ENCODE measurements around the gene STXBP2.

Gene STXBP2

GRCh38 chr19:7650148-7650547 lies 13.2 kb downstream of the STXBP2 start:
- no peak for DNase-seq (ENCODE audit: low read depth in 2 of 2)

GRCh38 chr19:7652061-7652641 lies 15.2 kb downstream of the STXBP2 start:
- DNase-seq (ENCODE audit: low read depth in 2 of 2): peak; percentile 59 to 64

- no peak for DNase-seq (ENCODE audit: low read depth in 2 of 2)
Observed at GRCh38 chr19:7654401-7654800, 17.5 kb downstream of the STXBP2 start.

- no peak for DNase-seq (ENCODE audit: low read depth in 2 of 2)
Observed at GRCh38 chr19:7655581-7655980, 18.7 kb downstream of the STXBP2 start.

GRCh38 chr19:7657131-7657751 lies 20.3 kb downstream of the STXBP2 start:
- no peak for DNase-seq (ENCODE audit: low read depth in 2 of 2)

- no peak for DNase-seq (ENCODE audit: low read depth in 2 of 2)
Observed at GRCh38 chr19:7658219-7658686, 21.3 kb downstream of the STXBP2 start.

GRCh38 chr19:7661744-7662538 lies 25.0 kb downstream of the STXBP2 start:
- DNase-seq (ENCODE audit: low read depth in 2 of 2): no peak

- DNase-seq (ENCODE audit: low read depth in 2 of 2): no peak
Observed at GRCh38 chr19:7662657-7663056, 25.7 kb downstream of the STXBP2 start.

- no peak for DNase-seq (ENCODE audit: low read depth in 2 of 2)
Observed at GRCh38 chr19:7663706-7664105, 26.8 kb downstream of the STXBP2 start.

GRCh38 chr19:7665076-7665475 lies 28.2 kb downstream of the STXBP2 start:
- no peak for DNase-seq (ENCODE audit: low read depth in 2 of 2)

GRCh38 chr19:7668842-7669241 lies 31.9 kb downstream of the STXBP2 start, which contains the start of gene RETN:
RETN (plus strand) TSS chr19:7669049; CDS start chr19:7669327, 278 bp downstream.
- DNase-seq (ENCODE audit: low read depth in 2 of 2): no peak

- DNase-seq (ENCODE audit: low read depth in 2 of 2): no peak
Observed at GRCh38 chr19:7669641-7670040, 32.7 kb downstream of the STXBP2 start.

- DNase-seq (ENCODE audit: low read depth in 2 of 2): no peak
Observed at GRCh38 chr19:7670150-7670783, 33.4 kb downstream of the STXBP2 start.

GRCh38 chr19:7670790-7671189 lies 33.9 kb downstream of the STXBP2 start:
- DNase-seq (ENCODE audit: low read depth in 2 of 2): no peak

- no peak for DNase-seq (ENCODE audit: low read depth in 2 of 2)
Observed at GRCh38 chr19:7672522-7672921, 35.6 kb downstream of the STXBP2 start.

GRCh38 chr19:7674010-7675005 lies 37.4 kb downstream of the STXBP2 start:
- DNase-seq (ENCODE audit: low read depth in 2 of 2): no peak

GRCh38 chr19:7676376-7676775 lies 39.5 kb downstream of the STXBP2 start:
- DNase-seq (ENCODE audit: low read depth in 2 of 2): no peak

GRCh38 chr19:7676854-7677253 lies 39.9 kb downstream of the STXBP2 start, which contains the start of gene MCEMP1:
MCEMP1 (plus strand) TSS chr19:7677090; CDS start chr19:7677121, 31 bp downstream.
- DNase-seq (ENCODE audit: low read depth in 2 of 2): no peak

- no peak for DNase-seq (ENCODE audit: low read depth in 2 of 2)
Observed at GRCh38 chr19:7677669-7678311, 40.9 kb downstream of the STXBP2 start.

GRCh38 chr19:7678971-7679751 lies 42.3 kb downstream of the STXBP2 start:
- peak; percentile 34 to 57 for DNase-seq (ENCODE audit: low read depth in 2 of 2)

Data from stimulated activated CD8-positive, alpha-beta memory T cell treated with anti-CD3 and anti-CD28 coated beads, Interleukin-15, amount 100 ng/mL, for 4 hours (primary cell).